Stimulated activated naive B cell treated with anti-CD40 and anti-IgM and Interleukin-4, amounts not matched to agents 10 μg/mL and 1 μg/mL and 100 μg/mL, for 72 hours (primary cell): ENCODE measurements around the gene OOSP2.
"Not testable (repeated sequence)": the region's sequence is repeated elsewhere in the genome, so short reads cannot be mapped to it uniquely, and the experiment has no call there.

Source experiments
- ATAC-seq, 2 donors: fragments of 150-1000 bp; cut with Tn5 transposase; replicated peaks; 2 replicates each; pipeline ENCODE4 v1.10.0; 2021; ENCODE audit warnings: moderate library complexity in 1 of 2
- DNase-seq: peaks from one replicate; pipeline ENCODE4 v3.0.0; 2021
- H3K27ac Mint-ChIP-seq: one replicate; pipeline ENCODE4 v1.8.0; 2022; ENCODE audit warnings: mild to moderate bottlenecking, mixed read lengths
- H3K27me3 Mint-ChIP-seq, 2 donors: one replicate each; pipeline ENCODE4 v1.8.0; 2022; ENCODE audit warnings: mixed read lengths in 2 of 2
- H3K36me3 Mint-ChIP-seq, 2 donors: one replicate each; pipeline ENCODE4 v1.8.0; 2022; ENCODE audit warnings: mixed read lengths in 2 of 2, mild to moderate bottlenecking in 1 of 2
- H3K4me1 Mint-ChIP-seq, 2 donors: one replicate each; pipeline ENCODE4 v1.8.0; 2022; ENCODE audit warnings: mixed read lengths in 2 of 2, mild to moderate bottlenecking in 1 of 2
- H3K4me3 Mint-ChIP-seq, 2 donors: one replicate each; pipeline ENCODE4 v1.8.0; 2022; ENCODE audit warnings: mild to moderate bottlenecking in 2 of 2, mixed read lengths in 2 of 2, moderate library complexity in 1 of 2
- H3K9me3 Mint-ChIP-seq, 2 donors: one replicate each; pipeline ENCODE4 v1.8.0; 2022; ENCODE audit warnings: mixed read lengths in 2 of 2, mild to moderate bottlenecking in 1 of 2

The OOSP2 gene

GRCh38 chr11:60040109-60040508 lies at the start of gene OOSP2:
OOSP2 (plus strand) TSS chr11:60040409; CDS start chr11:60040460, 51 bp downstream.
- DNase-seq = no peak
- no peaks in the 10 kb centered on the region for H3K27me3 Mint-ChIP-seq
- no peaks in the 10 kb centered on the region for H3K4me1 Mint-ChIP-seq
- H3K27ac Mint-ChIP-seq = no peak within 1 kb of the TSS
- no peaks in the 10 kb centered on the region for H3K9me3 Mint-ChIP-seq
- ATAC-seq = no peak
- H3K36me3 Mint-ChIP-seq = no peaks in the 10 kb centered on the region
- H3K4me3 Mint-ChIP-seq = no peak within 1 kb of the TSS

GRCh38 chr11:59990421-59990820 lies 49.8 kb upstream of the OOSP2 start:
- Mint-ChIP-seq H3K4me1 (no peaks in the 10 kb centered on the region), H3K36me3 (peaks cover 0 to 3% of the 10 kb centered on the region in 2 donors)
- ATAC-seq = no peak

GRCh38 chr11:59992425-59992824 lies 47.8 kb upstream of the OOSP2 start:
- H3K4me3 Mint-ChIP-seq = no peak overlapping the region
- DNase-seq = no peak
- peaks cover 34 to 41% of the 10 kb centered on the region in 2 donors for H3K27me3 Mint-ChIP-seq
- H3K27ac Mint-ChIP-seq = no peak overlapping the region
- H3K36me3 Mint-ChIP-seq = peaks cover 0 to 3% of the 10 kb centered on the region in 2 donors
- no peaks in the 10 kb centered on the region for H3K4me1 Mint-ChIP-seq
- H3K9me3 Mint-ChIP-seq = peaks cover 18 to 32% of the 10 kb centered on the region in 2 donors
- no peak for ATAC-seq

More at GRCh38 chr11:59990421-59990820, 49.8 kb upstream of the OOSP2 start:
- no peak for DNase-seq
- Mint-ChIP-seq H3K27me3 (peaks cover 34 to 41% of the 10 kb centered on the region in 2 donors), H3K9me3 (peaks cover 18 to 32% of the 10 kb centered on the region in 2 donors), H3K27ac (no peak overlapping the region), H3K4me3 (no peak overlapping the region)

DNA sequence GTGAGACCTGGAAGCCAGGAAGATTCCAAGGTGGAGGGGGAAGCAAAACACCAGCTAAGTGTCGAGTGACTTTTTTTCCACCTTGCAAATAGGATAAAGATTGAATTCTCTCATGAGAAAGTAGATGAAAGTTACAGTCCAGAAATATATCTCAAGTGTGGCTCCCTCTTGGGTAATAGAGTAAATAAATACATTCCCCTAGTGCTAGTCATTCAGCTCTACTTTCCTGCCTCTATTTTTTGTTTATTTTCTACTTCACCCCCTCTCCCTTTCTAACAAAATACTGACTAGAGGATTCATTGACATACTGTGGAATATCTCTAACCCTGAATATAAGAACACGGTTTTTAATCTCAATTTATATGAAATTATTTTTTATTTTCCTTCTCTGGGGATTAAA lies 42.4 kb upstream of the OOSP2 start:
- H3K4me1 Mint-ChIP-seq = no peaks in the 10 kb centered on the region
- DNase-seq = no peak
- H3K36me3 Mint-ChIP-seq = no peaks in the 10 kb centered on the region

GRCh38 chr11:59999691-60000090 lies 40.5 kb upstream of the OOSP2 start:
- Mint-ChIP-seq H3K27me3 (peaks cover 12 to 13% of the 10 kb centered on the region in 2 donors), H3K36me3 (no peaks in the 10 kb centered on the region), H3K4me1 (no peaks in the 10 kb centered on the region), H3K4me3 (no peak overlapping the region), H3K9me3 (no peaks in the 10 kb centered on the region), H3K27ac (no peak overlapping the region)
- DNase-seq = no peak
- ATAC-seq = no peak

More for the DNA sequence above, 42.4 kb upstream of the OOSP2 start:
- Mint-ChIP-seq H3K27ac (no peak overlapping the region), H3K4me3 (no peak overlapping the region), H3K9me3 (peaks cover 2 to 5% of the 10 kb centered on the region in 2 donors), H3K27me3 (peaks cover 14 to 16% of the 10 kb centered on the region in 2 donors)
- no peak for ATAC-seq

GRCh38 chr11:60003729-60004128 lies 36.5 kb upstream of the OOSP2 start:
- no peak for DNase-seq
- Mint-ChIP-seq H3K36me3 (no peaks in the 10 kb centered on the region), H3K9me3 (no peaks in the 10 kb centered on the region), H3K27ac (no peak overlapping the region), H3K4me3 (no peak overlapping the region), H3K4me1 (no peaks in the 10 kb centered on the region), H3K27me3 (peaks cover 8 to 10% of the 10 kb centered on the region in 2 donors)
- ATAC-seq = no peak

DNA sequence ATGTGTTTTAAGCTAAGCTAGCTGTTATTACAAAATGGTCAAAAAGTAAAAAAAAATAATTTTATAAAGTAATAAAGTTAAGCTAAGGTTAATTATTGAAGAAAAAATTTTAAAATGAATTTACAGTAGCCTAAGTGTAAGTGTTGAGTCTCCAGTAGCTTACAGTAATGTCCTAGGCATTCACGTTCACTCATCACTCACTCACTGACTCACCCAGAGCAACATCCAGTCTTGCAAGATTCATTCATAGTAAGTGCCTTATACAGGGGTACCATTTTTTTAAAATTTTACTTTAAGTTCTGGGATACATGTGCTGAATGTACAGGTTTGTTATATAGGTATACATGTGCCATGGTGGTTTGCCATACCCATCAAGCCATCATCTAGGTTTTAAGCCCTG lies 34.8 kb upstream of the OOSP2 start:
- peaks cover 0 to 1% of the 10 kb centered on the region in 2 donors for H3K36me3 Mint-ChIP-seq
- no peak overlapping the region for H3K4me3 Mint-ChIP-seq
- H3K4me1 Mint-ChIP-seq = no peaks in the 10 kb centered on the region
- ATAC-seq (no peak), DNase-seq (no peak)
- no peaks in the 10 kb centered on the region for H3K9me3 Mint-ChIP-seq
- no peak overlapping the region for H3K27ac Mint-ChIP-seq
- peaks cover 6 to 17% of the 10 kb centered on the region in 2 donors for H3K27me3 Mint-ChIP-seq

DNA sequence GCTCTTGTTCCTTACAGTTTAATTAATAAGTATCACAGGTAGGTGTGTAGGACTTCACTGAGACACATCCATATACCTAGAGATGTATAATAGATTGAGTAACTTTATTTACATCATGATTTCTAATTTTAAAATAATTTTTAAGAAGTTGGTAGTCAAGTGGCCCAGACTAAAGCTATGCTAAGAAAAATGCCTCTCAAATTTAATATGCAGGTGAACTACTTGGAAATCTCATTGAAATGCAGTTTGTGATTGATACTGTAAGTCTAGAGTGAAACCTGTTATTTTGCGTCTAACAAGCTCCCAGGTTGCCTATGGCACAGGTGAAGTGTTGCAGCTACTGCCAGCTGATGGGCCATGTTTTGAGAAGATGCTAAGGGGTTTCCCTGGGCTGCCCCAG lies 23.3 kb upstream of the OOSP2 start, which contains the start of gene OOSP4B:
Gene OOSP4B (plus strand): TSS at position 301 of the 400 bp plus-strand sequence.
- H3K4me1 Mint-ChIP-seq = no peaks in the 10 kb centered on the region
- DNase-seq (no peak), ATAC-seq (no peak)
- no peak within 1 kb of the TSS for H3K27ac Mint-ChIP-seq
- no peak within 1 kb of the TSS for H3K4me3 Mint-ChIP-seq
- H3K9me3 Mint-ChIP-seq = no peaks in the 10 kb centered on the region
- H3K36me3 Mint-ChIP-seq = peaks cover 0 to 1% of the 10 kb centered on the region in 2 donors
- peaks cover 11 to 12% of the 10 kb centered on the region in 2 donors for H3K27me3 Mint-ChIP-seq

DNA sequence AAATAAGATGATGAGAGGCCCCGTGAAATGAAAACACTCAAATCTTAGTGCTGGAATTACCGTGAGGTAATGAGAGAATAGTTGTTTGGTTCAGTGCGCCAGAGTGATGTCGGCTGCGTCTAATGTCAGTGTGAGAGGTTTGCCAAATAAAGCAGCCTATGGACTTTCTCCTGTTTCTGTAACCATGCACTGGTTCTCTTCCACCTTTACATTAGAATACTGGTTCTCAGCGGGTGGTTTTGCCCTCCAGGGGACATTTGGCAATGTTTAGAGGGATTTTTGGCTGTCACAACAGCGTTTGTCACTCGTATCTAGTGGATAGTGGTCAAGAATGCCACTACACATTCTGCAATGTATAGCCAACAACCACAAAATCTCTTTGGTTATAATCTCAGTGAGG lies 22.2 kb upstream of the OOSP2 start:
- no peak for DNase-seq
- no peak overlapping the region for H3K27ac Mint-ChIP-seq
- no peak overlapping the region for H3K4me3 Mint-ChIP-seq
- H3K9me3 Mint-ChIP-seq = no peaks in the 10 kb centered on the region
- H3K27me3 Mint-ChIP-seq = peaks cover 11 to 12% of the 10 kb centered on the region in 2 donors
- H3K36me3 Mint-ChIP-seq = peaks cover 0 to 1% of the 10 kb centered on the region in 2 donors
- ATAC-seq = no peak
- no peaks in the 10 kb centered on the region for H3K4me1 Mint-ChIP-seq

DNA sequence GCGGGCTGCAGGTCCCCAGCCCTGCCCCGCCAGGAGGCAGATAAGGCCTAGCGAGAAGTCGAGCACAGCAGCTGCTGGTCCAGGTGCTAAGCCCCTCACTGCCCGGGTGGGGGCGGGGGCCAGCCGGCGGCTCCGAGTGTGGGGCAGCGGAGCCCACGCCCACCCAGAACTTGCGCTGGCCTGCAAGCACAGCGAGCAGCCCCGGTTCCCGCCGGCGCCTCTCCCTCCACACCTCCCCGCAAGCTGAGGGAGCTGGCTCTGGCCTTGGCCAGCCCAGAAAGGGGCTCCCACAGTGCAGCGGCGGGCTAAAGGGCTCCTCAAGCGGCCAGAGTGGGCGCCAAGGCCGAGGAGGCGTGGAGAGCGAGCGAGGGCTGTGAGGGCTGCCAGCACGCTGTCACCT lies 19.8 kb upstream of the OOSP2 start:
- not testable (repeated sequence) for H3K36me3 Mint-ChIP-seq, H3K27ac Mint-ChIP-seq, DNase-seq

DNA sequence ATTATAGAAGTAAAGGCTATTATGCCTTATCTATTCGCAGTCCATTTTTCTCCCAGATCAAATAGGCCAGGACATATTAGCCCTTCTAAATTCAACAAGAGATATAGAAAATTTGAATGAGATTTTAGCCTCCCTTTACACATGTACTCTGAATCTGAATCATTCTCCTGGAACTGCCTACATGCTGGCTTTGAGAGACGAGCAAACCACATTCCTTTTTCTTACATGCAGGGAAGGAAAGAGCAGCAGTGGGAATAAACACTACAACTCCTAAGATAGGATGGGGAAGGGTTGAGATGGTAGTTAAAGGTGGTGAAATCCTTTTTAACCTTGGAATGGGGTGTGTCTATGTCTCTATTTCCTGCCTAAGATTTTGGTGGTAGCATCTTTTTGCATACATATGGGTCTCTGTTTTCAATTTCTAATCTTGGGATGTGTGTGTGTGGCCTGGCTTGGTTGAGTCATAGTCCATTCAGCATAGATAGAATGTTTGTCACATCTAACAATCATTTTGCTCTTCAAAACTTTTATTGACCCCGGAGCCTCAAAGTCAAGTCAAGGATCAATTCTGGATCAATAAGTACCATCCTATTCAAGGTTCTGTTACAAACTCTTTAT lies 11.1 kb upstream of the OOSP2 start:
- H3K36me3 Mint-ChIP-seq = no peaks in the 10 kb centered on the region
- ATAC-seq (no peak), DNase-seq (no peak)
- no peaks in the 10 kb centered on the region for H3K4me1 Mint-ChIP-seq
- no peak overlapping the region for H3K27ac Mint-ChIP-seq
- no peaks in the 10 kb centered on the region for H3K9me3 Mint-ChIP-seq
- H3K27me3 Mint-ChIP-seq = no peaks in the 10 kb centered on the region
- H3K4me3 Mint-ChIP-seq = no peak overlapping the region

More for the DNA sequence above, 19.8 kb upstream of the OOSP2 start:
- peaks cover 9 to 12% of the 10 kb centered on the region in 2 donors for H3K27me3 Mint-ChIP-seq
- not testable (repeated sequence) for H3K4me1 Mint-ChIP-seq, H3K4me3 Mint-ChIP-seq, H3K9me3 Mint-ChIP-seq, ATAC-seq

- ATAC-seq, H3K9me3 Mint-ChIP-seq, DNase-seq, H3K4me1 Mint-ChIP-seq, H3K27ac Mint-ChIP-seq, H3K4me3 Mint-ChIP-seq, H3K36me3 Mint-ChIP-seq: not testable (repeated sequence)
- peaks cover 7 to 11% of the 10 kb centered on the region in 2 donors for H3K27me3 Mint-ChIP-seq
These were observed 10.2 kb downstream of the OOSP2 start for GRCh38 chr11:60050422-60050821.

- not testable (repeated sequence) for H3K4me1 Mint-ChIP-seq, H3K27me3 Mint-ChIP-seq, H3K36me3 Mint-ChIP-seq, ATAC-seq, DNase-seq, H3K27ac Mint-ChIP-seq, H3K9me3 Mint-ChIP-seq, H3K4me3 Mint-ChIP-seq
These were observed 10.6 kb downstream of the OOSP2 start for GRCh38 chr11:60050839-60051238.

DNA sequence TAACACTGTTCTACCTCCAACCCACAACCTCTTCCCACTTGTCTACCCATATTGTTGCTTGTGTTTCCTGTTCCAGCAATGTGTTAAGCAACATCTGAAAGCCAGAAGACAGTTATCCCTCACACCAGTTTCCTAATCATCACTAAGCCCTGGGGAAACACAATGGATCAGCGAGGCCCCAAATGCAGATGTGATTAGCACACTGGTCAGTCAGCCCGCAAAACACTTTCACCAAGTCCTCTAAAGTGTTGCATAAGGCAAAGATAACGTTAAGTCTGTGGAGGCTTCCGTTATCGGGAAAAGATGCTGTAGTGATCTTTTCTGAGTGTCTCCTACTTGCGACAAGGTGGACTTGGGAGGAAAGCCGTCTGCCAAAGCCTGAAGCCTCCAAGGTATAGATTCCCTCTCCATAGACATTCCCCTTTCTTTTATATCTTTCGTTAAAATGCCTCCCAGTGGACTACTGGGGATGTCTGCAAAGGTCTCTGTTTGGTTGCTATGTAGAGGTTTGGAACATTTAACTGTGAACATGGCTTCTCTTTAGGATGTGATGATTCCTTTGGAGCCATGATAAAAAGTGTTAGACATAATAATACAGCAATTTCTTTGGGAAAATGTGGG lies 16.2 kb downstream of the OOSP2 start, which contains the start of gene MS4A3:
Gene MS4A3 (plus strand): TSS at position 317 of the 621 bp plus-strand sequence. CDS start 4,496 bp downstream, outside the sequence.
- Mint-ChIP-seq H3K27ac (no peak within 1 kb of the TSS), H3K9me3 (peaks cover 0 to 2% of the 10 kb centered on the region in 2 donors), H3K36me3 (no peaks in the 10 kb centered on the region), H3K4me3 (no peak within 1 kb of the TSS), H3K4me1 (no peaks in the 10 kb centered on the region), H3K27me3 (peaks cover 4 to 5% of the 10 kb centered on the region in 2 donors)
- no peak for DNase-seq
- no peak for ATAC-seq

DNA sequence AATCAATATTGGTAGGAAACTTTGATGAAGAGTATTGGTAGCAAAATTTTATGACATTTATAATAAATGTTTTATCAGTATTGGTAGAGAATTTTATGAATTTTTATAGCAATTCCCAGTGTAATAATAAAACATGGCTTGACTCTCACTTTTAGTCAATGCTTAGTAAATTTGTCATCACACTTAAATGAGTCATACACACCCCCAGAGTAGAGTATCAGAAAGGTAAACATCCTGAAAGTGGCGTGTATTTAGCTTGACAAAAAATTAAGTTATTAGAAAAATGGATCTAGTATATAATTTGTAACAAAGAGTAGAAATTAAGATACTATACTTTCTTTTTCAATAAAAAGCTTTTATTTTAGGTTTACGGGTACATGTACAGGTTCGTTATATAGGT lies 18.8 kb downstream of the OOSP2 start:
- peak in 1 of 2 donors; percentile 38 for ATAC-seq
- H3K4me3 Mint-ChIP-seq = no peak overlapping the region
- no peaks in the 10 kb centered on the region for H3K4me1 Mint-ChIP-seq
- peaks cover 0 to 2% of the 10 kb centered on the region in 2 donors for H3K9me3 Mint-ChIP-seq
- H3K27ac Mint-ChIP-seq = no peak overlapping the region
- H3K27me3 Mint-ChIP-seq = peaks cover 4 to 5% of the 10 kb centered on the region in 2 donors
- no peaks in the 10 kb centered on the region for H3K36me3 Mint-ChIP-seq
- DNase-seq = no peak
